BJ (cell line): Measurements from ENCODE around the gene CDC42EP4. TPM values are rescaled to one million over a fixed set of nuclear protein-coding genes. Genes with fewer than 3 reads are reported as not detected.

Experiments
- CTCF ChIA-PET: fragments of 350-600 bp; formaldehyde crosslinking; extraction: SDS; loops from one replicate; lab custom pipeline; 2021; ENCODE audit warnings: antibody characterized with exemption, inconsistent platforms; lab: Yijun Ruan, JAX
- POLR2A ChIA-PET: fragments of 300-600 bp; sonication (Branson Sonifier 250); formaldehyde crosslinking; extraction: SDS; loops from one replicate; lab custom pipeline; 2021; ENCODE audit warnings: antibody characterized with exemption; lab: Charles Lee
- DNase-seq: peaks from one replicate; pipeline ENCODE4 v3.0.0-alpha.2; 2011; ENCODE audit warnings: low read depth
- H3K27me3 ChIP-seq: 2 replicates; pipeline ENCODE4 v1.6.0; 2011; ENCODE audit warnings: low read length; ENCODE audit not compliant: control insufficient read depth, insufficient read depth
- H3K36me3 ChIP-seq: 2 replicates; pipeline ENCODE4 v1.5.1; 2011; ENCODE audit warnings: low read length; ENCODE audit not compliant: control insufficient read depth, insufficient read depth
- H3K4me3 ChIP-seq: 2 replicates; pipeline ENCODE4 v1.5.1; 2011; ENCODE audit warnings: low read depth, mild to moderate bottlenecking, control low read depth, low read length
- polyA plus RNA-seq: library from polyadenylated mRNA; depleted of rRNA; stranded (reverse); fragments of >200 nt; gene quantifications from 2 replicates; pipeline ENCODE4 v1.2.3, GENCODE V29; 2011
- TF ChIP-seq, protein P1 (sequence below): IDR thresholded peaks from 2 replicates; pipeline ENCODE4 v1.5.1; 2011; ENCODE audit warnings: low read depth, mild to moderate bottlenecking, control low read depth, inconsistent platforms, low read length, moderate library complexity; ENCODE audit not compliant: insufficient read depth

The CDC42EP4 gene
- polyA plus RNA-seq, 1 experiment, result 28.0 TPM

GRCh38 chr17:73358668-73359067, 46.9 kb upstream of the CDC42EP4 start:
- POLR2A ChIA-PET, result no interaction called here
- no peaks in the 10 kb centered on the region; the same call in 1 of the 2 replicates for H3K27me3 ChIP-seq
- H3K36me3 ChIP-seq, result no peaks in the 10 kb centered on the region
- CTCF ChIA-PET, result interaction anchor here (0.8 to 2.2 kb wide), 2 partner anchors 11 to 102 kb away, joined by 3 to 8 read pairs; no protein-coding TSS in a partner anchor
- no peak for DNase-seq
- H3K4me3 ChIP-seq, result no peak overlapping the region
- TF ChIP-seq, protein P1, sequence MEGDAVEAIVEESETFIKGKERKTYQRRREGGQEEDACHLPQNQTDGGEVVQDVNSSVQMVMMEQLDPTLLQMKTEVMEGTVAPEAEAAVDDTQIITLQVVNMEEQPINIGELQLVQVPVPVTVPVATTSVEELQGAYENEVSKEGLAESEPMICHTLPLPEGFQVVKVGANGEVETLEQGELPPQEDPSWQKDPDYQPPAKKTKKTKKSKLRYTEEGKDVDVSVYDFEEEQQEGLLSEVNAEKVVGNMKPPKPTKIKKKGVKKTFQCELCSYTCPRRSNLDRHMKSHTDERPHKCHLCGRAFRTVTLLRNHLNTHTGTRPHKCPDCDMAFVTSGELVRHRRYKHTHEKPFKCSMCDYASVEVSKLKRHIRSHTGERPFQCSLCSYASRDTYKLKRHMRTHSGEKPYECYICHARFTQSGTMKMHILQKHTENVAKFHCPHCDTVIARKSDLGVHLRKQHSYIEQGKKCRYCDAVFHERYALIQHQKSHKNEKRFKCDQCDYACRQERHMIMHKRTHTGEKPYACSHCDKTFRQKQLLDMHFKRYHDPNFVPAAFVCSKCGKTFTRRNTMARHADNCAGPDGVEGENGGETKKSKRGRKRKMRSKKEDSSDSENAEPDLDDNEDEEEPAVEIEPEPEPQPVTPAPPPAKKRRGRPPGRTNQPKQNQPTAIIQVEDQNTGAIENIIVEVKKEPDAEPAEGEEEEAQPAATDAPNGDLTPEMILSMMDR, result no peak

- TF ChIP-seq, protein P1, result no peak
- ChIA-PET POLR2A (no interaction called here), CTCF (interaction anchor here (0.7 to 1.1 kb wide), 3 partner anchors 12 to 103 kb away, joined by 3 to 5 read pairs (median 3); no protein-coding TSS in a partner anchor)
- H3K27me3 ChIP-seq, result no peaks in the 10 kb centered on the region; the same call in 1 of the 2 replicates
- DNase-seq, result no peak
- no peak overlapping the region for H3K4me3 ChIP-seq
- no peaks in the 10 kb centered on the region for H3K36me3 ChIP-seq
Measured at GRCh38 chr17:73357981-73358380, 46.2 kb upstream of the CDC42EP4 start.

DNA sequence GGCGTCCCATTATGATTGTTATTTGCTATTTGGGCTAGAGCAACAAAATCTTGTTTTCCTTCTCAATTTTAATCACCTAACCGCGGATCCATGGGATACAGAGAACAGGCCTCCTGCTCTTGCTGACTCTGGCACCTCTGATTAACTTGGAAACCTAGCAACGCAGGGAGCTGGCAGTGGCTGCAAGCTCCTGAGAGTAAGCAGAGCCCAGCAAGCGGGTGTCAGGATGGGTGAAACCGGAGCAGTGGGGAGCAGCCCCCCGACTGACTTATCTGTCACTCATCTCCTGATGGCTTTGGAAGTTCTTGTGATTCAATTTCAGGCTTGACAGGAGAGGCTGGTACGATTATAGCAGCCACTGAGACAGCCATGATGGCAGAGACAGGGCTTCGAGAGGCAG, 45.5 kb upstream of the CDC42EP4 start:
- POLR2A ChIA-PET, result no interaction called here
- Histone ChIP-seq H3K27me3 (no peaks in the 10 kb centered on the region; the same call in 1 of the 2 replicates), H3K4me3 (no peak overlapping the region), H3K36me3 (no peaks in the 10 kb centered on the region)
- TF ChIP-seq, protein P1, result no peak
- no peak for DNase-seq
- CTCF ChIA-PET, result interaction anchor here (0.7 to 2.8 kb wide), 5 partner anchors 10 to 102 kb away, joined by 3 to 8 read pairs (median 3); partner anchors contain the start of gene CDC42EP4

- TF ChIP-seq, protein P1, result no peak
- POLR2A ChIA-PET, result no interaction called here
- H3K36me3 ChIP-seq, result no peaks in the 10 kb centered on the region
- DNase-seq, result no peak
- no peaks in the 10 kb centered on the region; the same call in 1 of the 2 replicates for H3K27me3 ChIP-seq
- H3K4me3 ChIP-seq, result no peak overlapping the region
- CTCF ChIA-PET, result interaction anchor here (0.7 to 2.8 kb wide), 6 partner anchors 9 to 102 kb away, joined by 3 to 17 read pairs (median 4); partner anchors contain the start of gene CDC42EP4
Measured at GRCh38 chr17:73356561-73357170, 44.9 kb upstream of the CDC42EP4 start.

DNA sequence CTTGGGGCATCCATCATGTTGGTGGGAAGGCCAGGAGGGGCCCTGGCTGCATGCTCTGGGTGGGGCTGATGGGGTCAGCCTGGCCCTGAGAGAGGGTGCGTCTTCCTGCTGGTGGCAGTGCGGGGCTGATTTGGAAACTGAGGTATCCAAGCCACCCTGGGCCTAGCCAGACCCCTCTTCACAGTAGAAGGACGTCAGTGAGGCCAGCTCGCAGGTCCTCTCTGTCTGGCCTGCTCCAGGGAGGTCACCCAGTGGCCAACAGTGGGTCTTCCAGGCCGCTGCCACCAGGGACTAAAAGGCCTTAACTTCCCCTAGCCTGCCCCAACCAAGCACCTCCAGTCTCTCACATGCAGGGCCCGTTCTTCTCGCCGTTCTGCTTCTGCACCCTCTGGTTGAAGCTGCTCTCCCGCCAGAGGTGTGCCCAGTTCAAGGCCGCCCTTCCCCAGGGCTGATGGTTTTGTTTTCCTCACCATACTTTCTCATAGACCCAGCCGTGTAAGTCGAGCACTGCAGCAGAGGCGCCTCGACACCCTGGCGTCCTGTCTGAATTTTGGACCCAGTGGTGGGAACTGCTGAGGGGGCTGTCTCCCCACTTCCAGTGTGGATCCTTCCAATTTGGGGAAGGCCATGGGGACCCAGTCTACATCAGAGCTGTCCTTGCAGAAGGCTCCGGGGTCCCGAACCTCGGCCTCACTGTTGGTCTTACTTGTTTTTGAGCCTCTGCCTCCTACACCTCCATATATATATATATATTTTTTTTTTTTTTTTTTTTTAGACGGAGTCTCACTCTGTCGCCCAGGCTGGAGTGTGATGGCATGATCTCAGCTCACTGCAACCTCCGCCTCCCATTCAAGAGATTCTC, 42.9 kb upstream of the CDC42EP4 start:
- ChIA-PET POLR2A (no interaction called here), CTCF (interaction anchor here (1.0 to 2.8 kb wide), 5 partner anchors 10 to 99 kb away, joined by 3 to 17 read pairs (median 3); partner anchors contain the start of gene CDC42EP4)
- no peaks in the 10 kb centered on the region; the same call in 1 of the 2 replicates for H3K27me3 ChIP-seq
- no peaks in the 10 kb centered on the region for H3K36me3 ChIP-seq
- DNase-seq, result no peak
- H3K4me3 ChIP-seq, result no peak overlapping the region
- TF ChIP-seq, protein P1, result no peak
